ENCODE measurements around the gene ELP4. TPM values are rescaled to one million over a fixed set of nuclear protein-coding genes. Genes with fewer than 3 reads are reported as not detected.

ELP4 gene
- total RNA-seq, 4 donors from 2014 or later = 8.8 to 23.6 (median 13.5) TPM

GRCh38 chr11:31529701-31530100 lies 20.1 kb downstream of the ELP4 start:
- TF ChIP-seq CTCF (IDR thresholded peaks at IDR 0.05 in 4 of 5, conservative IDR thresholded peaks at IDR 0.05 in 1 of 5) (no peak), POLR2A (IDR thresholded peaks at IDR 0.05) (no peak)
- Histone ChIP-seq H3K27me3 (no peaks in the 10 kb centered on the region), H3K4me3 (no peak overlapping the region), H3K27ac (no peak overlapping the region), H3K9me3 (no peaks in the 10 kb centered on the region), H3K36me3 (peaks cover 0 to under 1% of the 10 kb centered on the region in 2 donors), H3K4me1 (no peaks in the 10 kb centered on the region)
- ATAC-seq (no peak), DNase-seq (no peak)
- intact Hi-C loops (cut with DNase I; ENCODE audit: low total_unique reads) (no loop called here), in situ Hi-C loops (cut with MboI; ENCODE audit: low sequenced_read_pairs in 4 of 4) (no loop called here)

GRCh38 chr11:31531293-31531692 lies 21.7 kb downstream of the ELP4 start:
- Histone ChIP-seq H3K9me3 (no peaks in the 10 kb centered on the region), H3K36me3 (no peaks in the 10 kb centered on the region), H3K4me3 (no peak overlapping the region), H3K27me3 (no peaks in the 10 kb centered on the region), H3K4me1 (no peaks in the 10 kb centered on the region), H3K27ac (no peak overlapping the region)
- no peak for TF ChIP-seq CTCF (IDR thresholded peaks at IDR 0.05 in 4 of 5, conservative IDR thresholded peaks at IDR 0.05 in 1 of 5)
- TF ChIP-seq POLR2A (IDR thresholded peaks at IDR 0.05) = no peak
- intact Hi-C loops (cut with DNase I; ENCODE audit: low total_unique reads) = no loop called here
- in situ Hi-C loops (cut with MboI; ENCODE audit: low sequenced_read_pairs in 4 of 4) = no loop called here
- ATAC-seq (no peak), DNase-seq (no peak)

- Histone ChIP-seq H3K27me3 (no peaks in the 10 kb centered on the region), H3K9me3 (no peaks in the 10 kb centered on the region), H3K4me1 (no peaks in the 10 kb centered on the region), H3K36me3 (no peaks in the 10 kb centered on the region), H3K27ac (no peak overlapping the region), H3K4me3 (no peak overlapping the region)
- no peak for ATAC-seq
- DNase-seq = no peak
- no peak for TF ChIP-seq CTCF (IDR thresholded peaks at IDR 0.05 in 4 of 5, conservative IDR thresholded peaks at IDR 0.05 in 1 of 5)
- no peak for TF ChIP-seq POLR2A (IDR thresholded peaks at IDR 0.05)
- intact Hi-C loops (cut with DNase I; ENCODE audit: low total_unique reads) (no loop called here), in situ Hi-C loops (cut with MboI; ENCODE audit: low sequenced_read_pairs in 4 of 4) (no loop called here)
Measured at GRCh38 chr11:31535479-31535878, 25.9 kb downstream of the ELP4 start.

- in situ Hi-C loops (cut with MboI; ENCODE audit: low sequenced_read_pairs in 4 of 4) (no loop called here), intact Hi-C loops (cut with DNase I; ENCODE audit: low total_unique reads) (no loop called here)
- no peaks in the 10 kb centered on the region for H3K9me3 ChIP-seq
- no peaks in the 10 kb centered on the region for H3K27me3 ChIP-seq
- no peak overlapping the region for H3K4me3 ChIP-seq
- no peak for TF ChIP-seq POLR2A (IDR thresholded peaks at IDR 0.05)
- TF ChIP-seq CTCF (IDR thresholded peaks at IDR 0.05 in 4 of 5, conservative IDR thresholded peaks at IDR 0.05 in 1 of 5) = no peak
- H3K36me3 ChIP-seq = peaks cover 0 to 15% of the 10 kb centered on the region in 2 donors
- no peak for ATAC-seq
- no peak for DNase-seq
- H3K27ac ChIP-seq = no peak overlapping the region
- H3K4me1 ChIP-seq = no peaks in the 10 kb centered on the region
Measured at GRCh38 chr11:31542862-31543261, 33.3 kb downstream of the ELP4 start.

- no peak overlapping the region for H3K27ac ChIP-seq
- H3K4me3 ChIP-seq = no peak overlapping the region
- H3K36me3 ChIP-seq = no peaks in the 10 kb centered on the region
- no peaks in the 10 kb centered on the region for H3K9me3 ChIP-seq
- no peaks in the 10 kb centered on the region for H3K27me3 ChIP-seq
- H3K4me1 ChIP-seq = peaks cover 10 to 13% of the 10 kb centered on the region in 2 donors
- in situ Hi-C loops (cut with MboI; ENCODE audit: low sequenced_read_pairs in 4 of 4) (no loop called here), intact Hi-C loops (cut with DNase I; ENCODE audit: low total_unique reads) (no loop called here)
- TF ChIP-seq CTCF (IDR thresholded peaks at IDR 0.05 in 4 of 5, conservative IDR thresholded peaks at IDR 0.05 in 1 of 5) = no peak
- TF ChIP-seq POLR2A (IDR thresholded peaks at IDR 0.05) = no peak
- no peak for DNase-seq
- ATAC-seq = no peak
Measured at GRCh38 chr11:31555938-31556337, 46.4 kb downstream of the ELP4 start.
